HG02571 (cell line): ENCODE measurements around the gene MYLK4.

Experiments used
- ATAC-seq: cut with Tn5 transposase; IDR thresholded peaks from one replicate; pipeline ENCODE4 v1.9.1; 2021; ENCODE audit warnings: mild to moderate bottlenecking, moderate library complexity; ENCODE audit not compliant: unreplicated experiment

MYLK4 gene

DNA sequence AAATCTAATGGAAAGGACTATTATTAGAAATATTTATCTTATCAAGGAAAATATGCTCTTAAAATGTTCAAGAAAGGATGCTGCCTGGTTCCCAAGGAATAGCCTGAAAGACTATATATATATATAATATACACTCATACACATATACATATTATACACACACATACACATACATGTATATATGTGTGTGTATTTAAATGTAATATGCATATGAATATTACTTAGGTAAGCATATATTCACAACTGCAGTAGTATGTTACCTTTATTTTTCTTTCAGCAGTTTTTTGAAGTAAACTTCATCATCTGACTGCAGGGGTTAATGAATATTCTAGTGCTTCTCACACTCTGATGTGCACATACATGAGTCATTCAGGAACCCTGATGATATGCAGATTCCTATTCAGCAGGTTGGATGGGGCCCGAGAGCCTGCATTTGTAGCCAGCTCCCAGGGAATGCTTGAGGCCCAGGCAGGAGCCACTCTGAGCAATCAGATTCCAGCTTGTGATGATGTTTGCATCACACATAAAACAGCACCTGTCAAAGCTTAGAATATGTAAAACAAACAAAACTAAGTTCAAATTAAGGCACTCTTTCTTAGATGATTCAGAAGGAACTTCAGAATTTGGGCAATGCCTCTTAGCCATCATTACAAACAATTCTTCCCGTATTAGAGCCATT, 16.1 kb downstream of the MYLK4 start:
- no peak for ATAC-seq

DNA sequence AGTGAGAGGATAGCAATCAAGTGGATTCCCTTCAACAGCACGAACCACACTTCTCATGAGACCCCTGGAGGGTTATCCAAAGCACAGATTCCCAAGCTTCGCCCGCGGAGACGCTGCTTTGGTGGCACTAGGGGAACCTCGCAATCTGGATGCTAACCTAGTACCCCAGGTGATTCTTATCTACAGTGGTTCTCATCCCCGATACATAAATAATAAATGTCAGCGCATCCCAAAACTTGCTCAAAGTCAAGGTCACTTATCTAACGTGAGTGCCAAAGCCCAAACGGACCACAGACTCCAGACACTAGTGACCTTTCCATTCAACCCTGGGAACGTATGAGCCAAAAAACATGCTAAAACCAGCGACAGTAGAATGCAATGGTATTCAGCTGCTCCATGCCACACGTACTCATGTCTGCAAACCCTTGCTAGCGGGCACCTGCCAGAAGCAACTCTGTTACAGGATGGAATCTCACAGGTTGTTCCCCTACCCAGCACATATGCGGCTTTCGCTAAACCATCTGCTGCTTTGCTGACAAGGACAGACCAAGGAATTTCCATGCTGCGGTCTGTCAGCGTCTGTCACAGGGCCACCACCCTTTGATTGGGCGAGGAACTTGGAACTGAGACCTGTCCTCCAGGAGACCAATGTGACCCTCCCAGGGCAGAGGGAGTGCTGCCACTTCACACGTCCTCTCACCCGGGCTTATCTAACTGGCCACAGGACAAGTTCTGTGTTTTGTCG, 16.8 kb downstream of the MYLK4 start:
- no peak for ATAC-seq

- no peak for ATAC-seq
Observed at GRCh38 chr6:2733324-2733723, 17.4 kb downstream of the MYLK4 start.

- ATAC-seq: no peak
Observed at GRCh38 chr6:2732503-2733089, 18.1 kb downstream of the MYLK4 start.

DNA sequence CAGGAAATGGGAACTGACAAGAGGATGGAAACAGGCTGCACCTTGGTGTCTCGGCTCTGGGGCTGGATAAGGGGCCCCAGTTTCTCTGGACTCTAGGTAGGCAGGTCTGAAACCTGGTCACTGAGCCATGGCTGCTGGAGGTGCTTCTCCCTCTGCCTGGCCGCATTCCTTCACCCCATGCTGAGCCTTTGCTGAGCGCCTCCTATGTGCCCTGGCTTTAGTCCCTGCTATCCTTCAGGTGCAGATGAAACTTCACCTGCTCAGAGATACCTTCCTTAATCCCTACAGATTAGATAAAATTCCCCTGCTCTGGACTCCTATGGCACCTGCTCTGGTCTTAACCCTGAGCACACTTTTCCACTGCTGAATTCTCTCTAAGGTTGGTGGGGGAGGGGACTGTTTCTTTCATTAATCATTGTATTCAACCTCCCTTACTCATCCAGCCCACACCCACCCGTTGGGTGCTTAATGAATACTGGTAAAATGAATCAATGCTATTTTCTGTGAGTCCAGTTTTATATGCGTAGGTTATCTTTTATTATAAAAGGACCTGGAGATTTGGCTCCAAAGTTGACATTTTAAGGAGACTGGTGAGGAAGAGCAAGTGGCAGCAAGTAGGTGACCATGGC, 19.3 kb downstream of the MYLK4 start:
- no peak for ATAC-seq

GRCh38 chr6:2730353-2731107, 20.2 kb downstream of the MYLK4 start:
- ATAC-seq: no peak

GRCh38 chr6:2729921-2730320, 20.8 kb downstream of the MYLK4 start:
- ATAC-seq: no peak

DNA sequence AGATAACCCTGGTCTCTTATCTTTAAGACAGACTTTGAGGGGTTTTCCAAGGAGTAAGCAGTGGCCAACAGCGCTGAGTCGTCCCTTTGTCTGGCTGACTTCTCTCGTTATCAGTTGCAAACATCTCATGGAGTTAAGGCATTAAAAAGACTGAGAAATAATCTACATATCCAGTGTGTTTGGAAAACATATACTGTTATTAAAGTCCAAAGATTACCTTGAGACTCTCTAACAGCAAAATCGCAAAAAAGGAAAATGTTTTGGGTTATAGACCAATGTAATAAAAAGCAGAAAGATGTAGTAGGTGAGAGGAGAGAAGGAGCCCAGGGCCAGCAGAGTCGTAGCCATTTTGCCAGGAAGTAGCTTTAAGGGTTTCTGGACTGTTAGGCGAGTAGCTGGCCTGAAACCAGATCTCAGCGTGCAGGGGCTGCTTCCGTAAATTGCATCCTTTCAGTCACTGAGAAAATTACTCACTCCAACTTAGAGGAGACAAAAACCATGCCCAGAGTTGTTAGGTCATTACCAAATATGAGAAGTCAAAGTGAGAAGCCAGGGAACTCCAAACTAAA, 24.6 kb downstream of the MYLK4 start:
- ATAC-seq: no peak

DNA sequence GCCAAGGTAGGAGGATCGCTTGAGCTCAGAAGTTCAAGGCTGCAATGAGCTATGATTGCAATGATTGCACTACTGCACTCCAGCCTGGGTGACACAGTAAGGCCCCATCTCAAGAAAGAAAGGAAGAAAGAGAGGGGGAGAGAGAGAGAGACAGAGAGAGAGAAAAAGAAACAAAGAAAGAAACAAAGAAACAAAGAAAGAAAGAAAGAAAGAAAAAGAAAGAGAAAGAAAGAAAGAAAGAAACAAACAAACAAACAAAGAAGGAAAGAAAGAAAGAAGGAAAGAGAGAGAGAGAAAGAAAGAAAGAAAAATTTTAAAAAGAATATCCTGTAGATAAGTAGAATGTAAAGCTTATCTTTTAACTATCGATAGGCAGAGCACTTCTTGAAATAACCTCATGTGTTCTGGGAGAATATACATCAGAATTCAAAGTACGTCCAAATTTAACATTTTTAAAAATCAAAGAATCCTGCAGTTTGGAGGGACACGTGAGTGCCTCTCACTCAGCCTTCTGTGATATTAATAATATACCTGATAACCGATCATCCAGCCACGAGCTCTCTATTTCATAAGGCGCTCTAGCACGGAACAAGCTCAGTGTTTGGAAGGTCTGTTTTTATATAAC, 25.2 kb downstream of the MYLK4 start:
- no peak for ATAC-seq

- ATAC-seq: no peak
Observed at GRCh38 chr6:2721219-2721618, 29.5 kb downstream of the MYLK4 start.

DNA sequence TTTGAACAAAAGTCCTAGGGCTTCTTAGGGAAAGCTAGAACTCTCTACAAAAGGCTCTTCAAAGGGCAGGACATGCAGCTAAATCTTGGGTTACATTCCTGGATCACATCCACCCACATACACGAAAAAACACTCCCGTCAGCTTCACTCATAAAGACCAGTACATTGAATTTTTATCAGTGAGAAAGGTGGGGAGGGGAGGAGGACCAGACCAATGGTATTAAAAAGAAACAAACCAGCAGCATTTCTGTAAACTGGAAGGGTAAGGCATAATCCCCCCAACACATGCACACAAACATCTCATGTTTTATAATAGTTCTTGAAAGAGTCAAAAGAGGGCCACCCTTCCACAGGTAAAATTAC, 31.6 kb downstream of the MYLK4 start:
- no peak for ATAC-seq

DNA sequence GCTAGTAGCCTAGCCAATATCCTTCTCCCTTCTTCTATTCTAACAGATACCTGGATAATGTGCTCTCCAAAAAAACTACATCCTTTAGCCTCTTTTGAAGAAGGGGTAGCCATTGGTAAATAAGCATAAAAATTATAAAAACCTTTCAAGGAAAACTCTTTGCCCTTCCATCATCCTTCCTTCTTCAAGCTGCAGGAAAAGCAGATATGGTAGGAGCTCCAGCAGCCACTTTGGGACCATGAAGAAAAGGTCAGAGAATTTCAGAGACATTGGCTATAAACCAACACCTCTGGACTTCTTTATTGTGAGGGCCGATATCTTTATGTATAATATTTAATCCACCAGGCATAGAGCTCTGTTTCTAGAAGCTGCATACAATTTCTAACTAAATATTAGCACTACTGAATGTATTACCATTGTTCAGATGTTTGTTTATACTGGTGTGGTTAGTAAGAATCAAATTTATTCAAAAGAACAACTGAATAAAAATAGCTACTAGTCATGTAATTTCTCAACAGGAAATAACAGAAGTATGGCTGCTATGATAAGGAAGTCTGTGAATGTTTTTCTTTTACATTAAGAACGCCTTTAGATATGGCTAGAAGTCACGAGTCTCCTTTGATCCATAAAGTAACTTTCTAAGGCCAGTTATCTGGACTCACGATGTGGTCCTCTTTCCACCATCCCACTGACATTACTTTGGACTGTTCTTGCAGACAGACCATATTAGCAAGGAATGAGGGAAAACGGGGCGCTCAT, 32.2 kb downstream of the MYLK4 start:
- ATAC-seq: no peak

GRCh38 chr6:2716936-2717700, 33.6 kb downstream of the MYLK4 start:
- ATAC-seq: no peak

- ATAC-seq: no peak
Observed at GRCh38 chr6:2715737-2716136, 35.0 kb downstream of the MYLK4 start.

DNA sequence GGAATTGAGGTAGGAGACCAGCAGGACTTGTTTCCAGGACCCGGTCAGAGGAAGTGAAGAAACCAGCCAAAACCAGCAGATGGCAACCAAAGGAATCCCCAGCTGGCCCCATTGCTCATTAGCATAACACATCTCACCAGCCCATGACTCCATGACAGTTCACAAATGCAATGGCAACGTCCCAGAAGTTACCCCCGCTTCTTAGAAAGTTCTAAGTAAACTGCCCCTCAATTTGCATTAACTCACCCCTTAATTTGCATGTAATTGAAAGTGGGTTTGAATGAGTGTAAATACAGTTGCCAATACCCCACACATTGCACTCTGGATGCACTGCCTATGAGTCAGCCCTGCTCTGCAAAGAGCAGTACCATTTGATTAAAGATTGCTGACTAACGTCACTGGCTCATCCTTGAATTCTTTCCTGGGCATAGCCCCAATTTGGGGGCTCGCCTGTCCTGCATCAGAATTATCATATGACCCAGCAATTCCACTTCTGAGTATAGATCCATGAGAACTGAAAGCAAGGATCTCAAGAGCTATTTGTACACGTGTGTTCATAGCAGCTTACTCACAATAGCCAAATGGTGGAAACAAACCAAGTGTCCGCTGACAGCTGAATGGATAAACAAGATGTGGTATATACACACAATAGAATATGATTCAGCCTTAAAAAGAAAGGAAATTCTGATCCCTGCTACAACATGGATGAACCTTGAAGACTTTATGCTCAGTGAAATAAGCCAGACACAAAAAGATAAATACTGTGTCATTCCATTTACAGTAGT, 36.4 kb downstream of the MYLK4 start:
- ATAC-seq: no peak

DNA sequence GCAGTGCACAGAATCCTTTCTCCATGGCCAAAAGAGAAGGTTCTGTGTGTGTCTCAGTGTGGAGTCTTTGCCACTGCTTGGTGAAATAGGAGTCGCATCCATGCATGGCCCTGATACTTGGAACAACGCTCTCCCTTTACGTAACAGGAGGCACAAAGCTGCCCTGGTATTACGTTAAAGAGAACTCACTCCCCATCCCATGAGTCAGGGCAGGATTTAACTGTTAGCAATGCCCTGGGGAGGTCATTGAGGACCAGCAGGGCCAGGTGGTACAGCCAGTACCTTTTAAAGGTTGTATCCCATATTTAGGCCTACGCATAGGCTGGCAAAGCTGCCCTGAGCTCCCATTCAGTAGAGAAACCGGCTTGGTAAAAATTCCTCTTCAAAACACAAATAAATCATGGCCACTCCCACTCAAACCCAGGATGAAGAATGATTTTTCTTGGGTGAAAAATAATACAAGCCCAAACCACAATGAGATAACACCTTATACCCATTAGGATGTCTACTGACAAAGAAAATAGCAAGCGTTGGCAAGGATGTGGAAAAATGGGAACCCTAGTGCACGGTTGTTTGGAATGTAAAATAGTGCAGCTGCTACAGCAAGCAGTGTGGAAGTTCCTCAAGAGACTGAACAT, 37.1 kb downstream of the MYLK4 start:
- ATAC-seq: no peak

- ATAC-seq: no peak
Observed at GRCh38 chr6:2712102-2712501, 38.6 kb downstream of the MYLK4 start.

GRCh38 chr6:2710412-2710811, 40.3 kb downstream of the MYLK4 start:
- no peak for ATAC-seq
